Measurements from ENCODE around the gene CTDP1.
A peak's percentile ranks its signal among the peaks of the same experiment; 100 is the strongest.

The CTDP1 gene

GRCh38 chr18:79692056-79692455 lies 12.5 kb downstream of the CTDP1 start:
- H3K9me3 ChIP-seq (ENCODE audit: control insufficient read depth, insufficient read depth, low read depth, low read length): no peaks in the 10 kb centered on the region
- POLR2A ChIA-PET: no interaction called here
- no peak for TF ChIP-seq ZNF785 (tag by site-specific recombination; IDR thresholded peaks at IDR 0.05)
- no peak for TF ChIP-seq AEBP2 (tag by site-specific recombination; IDR thresholded peaks at IDR 0.05; ENCODE audit: borderline replicate concordance)
- no peak for TF ChIP-seq ZNF580 (tag by site-specific recombination; IDR thresholded peaks at IDR 0.05)
- no peak for TF ChIP-seq ZNF530 (tag by site-specific recombination; IDR thresholded peaks at IDR 0.05; ENCODE audit: low read depth)
- no peak for TF ChIP-seq ZBTB17 (tag by site-specific recombination; IDR thresholded peaks at IDR 0.05)
- TF ChIP-seq ZNF223 (tag by site-specific recombination; IDR thresholded peaks at IDR 0.05): no peak
- no peak for TF ChIP-seq ZNF707 (tag by site-specific recombination; IDR thresholded peaks at IDR 0.05)
- TF ChIP-seq HIC1 (tag by site-specific recombination; IDR thresholded peaks at IDR 0.05): no peak
- no peak for TF ChIP-seq ZNF221 (tag by site-specific recombination; IDR thresholded peaks at IDR 0.05; ENCODE audit: borderline replicate concordance)
- 0 out of 2 replicates have a peak, but pooled peaks cover 2% of the 10 kb centered on the region for H3K4me1 ChIP-seq (ENCODE audit: control insufficient read depth, insufficient read depth, low read length)
- H3K36me3 ChIP-seq (ENCODE audit: control insufficient read depth in 2 of 2, insufficient read depth in 1 of 2, low read length in 2 of 2): peaks cover 0 to 8% of the 10 kb centered on the region in 2 experiments; a peak in 1 of 3 replicates
- H3K4me3 ChIP-seq (ENCODE audit: low read depth, low read length): no peak overlapping the region
- H3K27ac ChIP-seq (ENCODE audit: extremely low read depth, low read depth, low read length): no peak overlapping the region
- CTCF ChIA-PET: interaction anchor here (0.7 kb wide), 1 partner anchor 19 kb away, joined by 3 read pairs; no protein-coding TSS in a partner anchor

GRCh38 chr18:79692886-79693285 lies 13.3 kb downstream of the CTDP1 start:
- no peak for TF ChIP-seq IKZF3 (tag by site-specific recombination; IDR thresholded peaks at IDR 0.05)
- 0 out of 2 replicates have a peak, but pooled peaks have one; percentile 10 for TF ChIP-seq GLIS2 (tag by site-specific recombination; IDR thresholded peaks at IDR 0.05)
- TF ChIP-seq CTCF (tag by site-specific recombination; IDR thresholded peaks at IDR 0.05): no peak
- TF ChIP-seq ZNF645 (tag by site-specific recombination; IDR thresholded peaks at IDR 0.05): no peak
- Histone ChIP-seq H3K4me1 (ENCODE audit: control insufficient read depth, insufficient read depth, low read length) (0 out of 2 replicates have a peak, but pooled peaks cover 2% of the 10 kb centered on the region), H3K27ac (ENCODE audit: extremely low read depth, low read depth, low read length) (no peak overlapping the region), H3K36me3 (ENCODE audit: control insufficient read depth in 2 of 2, insufficient read depth in 1 of 2, low read length in 2 of 2) (peaks cover 0 to 13% of the 10 kb centered on the region in 2 experiments; a peak in 1 of 3 replicates), H3K9me3 (ENCODE audit: control insufficient read depth, insufficient read depth, low read depth, low read length) (no peaks in the 10 kb centered on the region), H3K4me3 (ENCODE audit: low read depth, low read length) (no peak overlapping the region)
- POLR2A ChIA-PET: interaction anchor here (1.1 kb wide), 1 partner anchor 341 kb away, joined by 3 read pairs; no protein-coding TSS in a partner anchor
- CTCF ChIA-PET: interaction anchor here (0.7 kb wide), 1 partner anchor 18 kb away, joined by 3 read pairs; no protein-coding TSS in a partner anchor

Measured in HEK293 (cell line).